Head of caudate nucleus (tissue), 42 donors: ENCODE measurements around the gene C17orf107.
A peak's percentile ranks its signal among the peaks of the same experiment; 100 is the strongest.

ENCODE experiments used
- DNase-seq, 42 donors: peaks; one replicate each; pipeline versions ENCODE4 v3.0.0 to v3.0.0-alpha.2; 2020 to 2021; ENCODE audit warnings: mixed read lengths in 7 of 42
- intact Hi-C: fragments of 100-400 bp; cut with DNase I; formaldehyde crosslinking; loops from one replicate; pipeline ENCODE4 v1.15.0; 2022

C17orf107 gene

DNA sequence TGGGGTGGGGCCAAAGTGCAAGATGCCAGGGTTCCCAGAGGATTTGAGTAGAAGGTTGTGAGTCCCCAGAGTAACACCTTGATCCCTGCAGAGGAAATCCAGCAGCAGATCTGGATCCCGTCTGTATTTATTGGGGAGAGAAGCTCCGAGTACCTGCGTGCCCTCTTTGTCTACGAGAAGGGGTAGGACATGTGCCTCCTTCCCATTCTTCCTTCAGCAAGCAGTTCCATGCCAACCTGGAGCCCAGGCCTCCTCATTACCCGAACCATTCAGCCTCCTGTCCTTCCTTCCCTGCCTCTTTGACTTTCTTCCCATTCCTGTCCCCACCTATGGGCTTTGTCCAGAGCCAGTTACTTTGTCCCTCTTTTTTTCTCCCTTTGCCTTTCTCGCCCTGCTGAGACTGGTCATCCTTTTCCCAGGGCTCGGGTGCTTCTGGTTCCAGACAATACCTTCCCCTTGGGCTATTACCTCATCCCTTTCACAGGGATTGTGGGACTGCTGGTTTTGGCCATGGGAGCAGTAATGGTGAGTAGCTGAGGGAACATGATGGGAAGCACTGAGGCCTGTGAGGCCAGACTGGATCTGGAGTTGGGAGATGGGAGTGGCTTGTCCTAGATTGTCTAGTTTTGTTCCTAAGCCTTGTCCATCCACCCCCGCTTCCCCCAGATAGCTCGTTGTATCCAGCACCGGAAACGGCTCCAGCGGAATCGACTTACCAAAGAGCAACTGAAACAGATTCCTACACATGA is 43.6 kb downstream of the C17orf107 start:
- DNase-seq: no peak
- intact Hi-C loops: no loop called here

DNA sequence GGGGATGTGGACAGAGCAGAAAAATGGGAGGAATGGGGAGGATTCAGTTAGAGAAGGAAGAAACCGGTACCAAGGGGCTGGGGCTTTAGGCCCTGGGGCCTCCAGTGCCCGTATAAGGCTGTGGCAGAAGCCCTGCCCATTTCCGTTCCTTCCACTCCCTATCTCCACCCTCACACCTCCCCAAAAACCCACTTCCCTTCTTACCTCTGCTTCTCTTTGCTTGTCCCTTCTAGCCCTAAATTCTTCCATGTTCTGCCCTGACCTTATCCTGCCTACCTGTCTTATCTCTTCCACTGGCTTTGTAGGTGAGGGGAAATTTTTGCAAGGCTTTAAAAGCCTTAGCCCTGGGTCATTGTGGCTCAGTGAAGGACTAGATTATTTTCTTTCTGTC is 44.8 kb downstream of the C17orf107 start:
- intact Hi-C loops: no loop called here

DNA sequence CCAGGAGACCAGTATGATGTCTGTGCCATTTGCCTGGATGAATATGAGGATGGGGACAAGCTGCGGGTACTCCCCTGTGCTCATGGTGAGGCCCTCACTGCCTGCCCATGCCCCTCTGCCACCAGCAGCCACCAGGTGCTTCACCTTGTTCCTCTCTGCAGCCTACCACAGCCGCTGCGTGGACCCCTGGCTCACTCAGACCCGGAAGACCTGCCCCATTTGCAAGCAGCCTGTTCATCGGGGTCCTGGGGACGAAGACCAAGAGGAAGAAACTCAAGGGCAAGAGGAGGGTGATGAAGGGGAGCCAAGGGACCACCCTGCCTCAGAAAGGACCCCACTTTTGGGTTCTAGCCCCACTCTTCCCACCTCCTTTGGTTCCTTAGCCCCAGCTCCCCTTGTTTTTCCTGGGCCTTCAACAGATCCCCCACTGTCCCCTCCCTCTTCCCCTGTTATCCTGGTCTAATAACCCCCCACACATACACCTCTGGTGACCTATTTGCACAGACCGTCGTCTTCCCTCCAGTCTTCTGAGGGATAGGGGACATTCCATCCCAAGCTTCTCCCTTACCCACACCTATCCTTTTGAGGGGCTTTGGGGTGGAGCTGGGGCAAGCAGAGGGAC is 45.3 kb downstream of the C17orf107 start:
- DNase-seq: no peak
- intact Hi-C loops: no loop called here

More for the DNA sequence above, 44.8 kb downstream of the C17orf107 start:
- DNase-seq: no peak

DNA sequence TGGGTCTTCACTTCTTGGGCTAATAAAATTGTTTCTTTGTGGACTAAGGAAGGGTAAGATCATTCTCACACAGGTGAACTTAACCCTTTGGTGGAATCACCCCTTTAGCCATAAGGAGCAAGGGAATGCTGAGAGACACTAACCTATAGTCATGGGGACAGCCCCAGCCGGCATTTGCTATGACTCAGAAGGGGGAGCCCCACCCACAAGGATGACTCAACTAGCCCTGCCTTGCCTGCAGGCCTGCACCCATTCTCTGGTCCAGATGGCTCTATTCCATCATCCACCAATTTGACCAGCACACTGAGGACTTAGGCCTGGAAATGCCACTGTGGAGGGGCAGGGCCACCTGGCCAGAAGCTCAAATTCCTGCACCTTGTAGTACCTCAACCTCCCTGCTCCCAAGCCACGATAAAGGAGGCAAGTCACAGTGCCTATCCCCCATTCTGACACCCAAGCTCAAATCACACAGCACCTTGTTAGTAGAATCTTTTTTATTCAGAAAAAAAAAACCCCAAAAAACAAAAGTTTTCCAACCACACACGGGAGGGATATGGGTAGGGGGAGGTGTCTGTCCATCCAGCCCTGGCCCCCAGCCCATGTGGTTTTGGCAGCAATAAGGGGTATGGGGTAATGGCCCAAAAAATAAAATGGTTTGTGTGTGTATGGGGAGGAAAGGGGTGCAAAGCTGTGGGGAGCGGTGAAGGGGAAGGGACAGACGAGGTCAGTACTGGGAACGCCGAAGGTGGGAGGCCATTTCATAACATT is 46.0 kb downstream of the C17orf107 start:
- intact Hi-C loops: no loop called here
- peak in 41 of 42 donors; percentile 31 to 92 (median 68) for DNase-seq

GRCh38 chr17:4945944-4946280 is 46.6 kb downstream of the C17orf107 start:
- DNase-seq: no peak
- intact Hi-C loops: no loop called here

DNA sequence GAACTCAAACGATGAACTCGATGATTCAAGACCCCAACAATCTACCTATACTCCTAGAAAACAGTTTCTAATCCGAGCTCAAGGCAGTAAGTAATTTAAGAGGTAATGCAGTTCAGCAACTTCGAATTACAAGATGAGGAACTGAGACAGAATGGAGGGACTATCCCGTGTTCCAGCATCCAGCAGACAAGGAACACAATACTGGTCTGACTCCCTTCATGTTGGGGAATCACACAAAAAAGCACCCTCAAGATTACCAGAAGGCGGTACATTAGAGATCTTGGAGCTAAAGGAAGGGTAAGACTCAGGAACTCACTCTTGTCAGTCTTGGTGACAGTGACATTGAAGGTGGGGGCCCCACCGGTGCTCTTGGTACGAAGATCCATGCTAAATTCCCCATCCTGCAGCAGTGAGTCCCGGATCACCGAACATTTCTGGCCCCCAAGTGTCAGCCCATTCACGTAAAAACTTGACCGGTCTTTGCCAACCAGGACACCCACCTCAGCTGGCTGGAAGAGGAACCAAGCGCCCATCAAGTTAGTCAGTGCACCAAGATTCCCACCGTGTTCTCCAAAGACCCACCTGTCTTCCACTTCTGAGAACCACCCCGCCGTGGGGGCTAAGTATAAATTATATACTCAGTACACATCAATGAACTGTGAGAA is 47.1 kb downstream of the C17orf107 start:
- no peak for DNase-seq
- intact Hi-C loops: no loop called here

DNA sequence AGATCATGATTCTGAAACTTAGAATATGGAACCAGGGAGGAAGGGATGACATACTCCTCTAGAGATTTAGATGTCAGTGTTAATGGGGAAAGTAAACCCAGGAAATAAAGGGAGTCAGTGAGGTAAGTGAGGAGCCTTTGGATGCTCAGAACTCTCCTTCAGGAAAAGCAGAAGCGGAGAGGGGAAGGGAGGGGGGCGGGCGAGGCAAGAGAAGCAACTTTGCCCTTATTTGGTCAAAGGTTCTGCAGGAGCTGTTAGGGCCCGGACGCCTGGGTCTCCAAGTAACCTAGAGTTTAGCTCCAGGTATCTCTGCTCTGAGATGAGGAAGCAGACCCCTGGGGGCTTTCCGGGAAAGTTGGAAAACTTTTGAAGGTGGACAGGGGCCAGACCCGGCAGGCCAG is 47.7 kb downstream of the C17orf107 start:
- DNase-seq: peak in 1 of 42 donors; percentile 18
- intact Hi-C loops: no loop called here

DNA sequence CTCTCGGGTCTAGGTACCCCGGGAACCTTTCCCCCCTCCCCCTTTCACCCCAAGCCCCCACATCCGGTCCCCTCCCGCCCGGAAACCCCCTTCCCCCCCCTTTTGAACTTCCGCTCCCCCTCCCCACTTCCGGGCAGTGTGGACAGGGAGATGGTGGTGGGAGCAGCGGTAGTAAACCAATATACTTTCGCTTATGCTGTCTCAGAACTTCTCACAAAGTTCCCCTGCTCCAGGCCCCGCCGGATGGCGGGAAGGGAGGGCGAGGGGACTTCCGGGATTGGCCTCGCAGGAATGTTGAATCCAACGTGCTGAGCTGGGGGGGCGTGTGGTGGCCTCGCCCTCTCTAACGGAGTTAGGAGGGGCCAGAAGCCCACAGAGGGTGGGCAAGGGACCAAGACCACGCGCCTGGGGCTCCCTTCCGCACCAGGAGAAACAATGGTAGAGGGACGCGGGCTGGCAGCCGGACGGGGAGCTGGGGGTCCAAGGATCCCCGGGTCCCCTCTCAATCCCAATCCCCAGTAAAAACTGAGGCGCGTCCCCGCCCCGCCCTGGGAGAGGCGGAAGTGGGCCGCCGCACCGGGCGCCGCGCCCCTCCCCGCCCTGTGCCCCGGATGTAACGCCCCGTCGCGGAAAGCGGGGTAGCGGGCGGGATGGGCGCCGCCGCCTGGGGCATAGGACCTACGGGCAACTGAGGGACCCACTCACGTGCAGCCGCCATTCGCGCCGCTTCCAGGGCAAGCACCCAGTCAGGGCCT is 48.3 kb downstream of the C17orf107 start:
- intact Hi-C loops: loop anchor here (2.0 kb wide), 1 partner anchor 19 kb away; the partner anchor contains the start of gene SPAG7
- DNase-seq: peak in 36 of 42 donors; percentile 19 to 81 (median 56)

DNA sequence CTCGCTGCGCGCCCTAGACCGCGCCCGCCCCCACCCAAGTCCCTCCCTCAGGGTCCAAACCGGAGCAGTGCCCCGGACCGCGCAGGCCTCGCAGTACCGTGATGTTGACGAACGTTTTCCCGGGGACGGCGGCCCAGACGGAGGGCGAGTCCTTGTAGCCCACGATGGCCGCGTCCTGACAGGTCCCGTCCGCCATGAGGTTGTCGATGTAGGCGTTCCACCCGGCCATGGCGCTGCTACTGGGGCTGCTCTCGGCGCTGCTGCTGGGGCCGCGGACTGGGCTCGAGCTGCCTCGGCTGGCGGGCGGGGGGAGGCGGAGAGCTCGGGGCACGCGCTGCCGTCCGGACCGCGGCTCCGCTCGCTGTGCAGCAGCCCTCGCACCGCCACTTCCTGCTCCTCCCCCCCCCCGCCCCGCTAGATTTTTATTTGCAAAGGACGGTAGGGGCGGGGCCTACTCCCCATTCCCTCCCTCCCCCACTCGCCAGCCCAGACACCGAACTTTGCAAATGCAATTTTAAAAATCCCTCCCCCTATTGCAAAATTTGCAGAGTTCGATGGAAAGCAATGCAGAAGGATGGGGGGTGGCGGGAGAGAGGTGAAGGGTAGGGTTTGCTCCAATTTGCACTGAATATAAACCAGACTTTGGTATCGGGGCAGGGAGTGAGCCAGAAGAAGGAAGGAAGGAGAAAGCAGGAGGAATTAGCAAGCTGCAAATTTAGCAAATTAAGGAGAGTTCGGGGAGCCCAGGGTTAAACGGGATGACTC is 49.0 kb downstream of the C17orf107 start, which contains the start of gene PFN1:
Gene PFN1 (minus strand): TSS at position 365 of the 765 bp plus-strand sequence. CDS start 136 bp downstream, at position 229.
- DNase-seq: peak; percentile 71 to 95 (median 86)
- intact Hi-C loops: loop anchor here (2.0 kb wide), 1 partner anchor 18 kb away; the partner anchor contains the start of gene SPAG7

- intact Hi-C loops: loop anchor here (2.0 kb wide), 1 partner anchor 18 kb away; the partner anchor contains the start of gene SPAG7
- peak in 41 of 42 donors; percentile 32 to 90 (median 80) for DNase-seq
Observed at GRCh38 chr17:4948931-4949320, 49.6 kb downstream of the C17orf107 start.

GRCh38 chr17:4949321-4950074 is 50.2 kb downstream of the C17orf107 start:
- DNase-seq: peak in 33 of 42 donors; percentile 26 to 79 (median 47)
- intact Hi-C loops: loop anchor here (2.0 kb wide), 1 partner anchor 17 kb away; the partner anchor contains the start of gene SPAG7

DNA sequence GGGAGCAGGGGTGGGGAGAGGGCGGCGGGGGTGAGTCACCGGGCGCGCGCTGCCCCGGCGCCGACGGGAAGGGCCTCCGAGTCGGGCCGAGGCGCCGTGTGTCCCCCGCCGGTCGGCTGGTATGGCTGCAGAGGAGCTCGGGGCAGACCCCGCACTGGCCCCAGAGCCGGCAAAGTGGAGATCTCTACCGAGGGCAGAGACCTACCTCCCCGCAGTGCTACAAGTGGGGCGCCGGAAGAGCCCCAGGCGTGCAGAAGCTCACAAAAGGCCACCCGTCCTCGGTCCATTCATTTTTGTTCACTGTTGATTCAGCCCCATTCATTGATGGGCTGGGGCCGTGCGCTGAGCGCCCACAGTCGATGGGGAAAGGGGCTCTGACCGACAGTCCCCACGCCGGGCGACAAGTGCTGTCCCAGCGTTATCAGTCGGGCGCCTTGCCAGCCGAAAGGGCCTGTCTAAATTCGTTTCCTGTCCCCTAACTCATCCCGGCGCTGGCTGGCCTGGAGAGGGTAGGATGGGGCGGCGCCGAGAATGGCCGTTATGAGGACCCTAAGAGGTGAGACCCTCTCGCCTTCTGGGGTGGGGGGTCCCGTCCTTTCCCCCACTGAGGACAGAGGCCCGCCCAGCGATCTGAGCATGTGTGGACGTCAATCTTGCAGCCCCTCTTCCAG is 50.9 kb downstream of the C17orf107 start:
- intact Hi-C loops: no loop called here
- peak in 4 of 42 donors; percentile 12 to 59 (median 38) for DNase-seq

DNA sequence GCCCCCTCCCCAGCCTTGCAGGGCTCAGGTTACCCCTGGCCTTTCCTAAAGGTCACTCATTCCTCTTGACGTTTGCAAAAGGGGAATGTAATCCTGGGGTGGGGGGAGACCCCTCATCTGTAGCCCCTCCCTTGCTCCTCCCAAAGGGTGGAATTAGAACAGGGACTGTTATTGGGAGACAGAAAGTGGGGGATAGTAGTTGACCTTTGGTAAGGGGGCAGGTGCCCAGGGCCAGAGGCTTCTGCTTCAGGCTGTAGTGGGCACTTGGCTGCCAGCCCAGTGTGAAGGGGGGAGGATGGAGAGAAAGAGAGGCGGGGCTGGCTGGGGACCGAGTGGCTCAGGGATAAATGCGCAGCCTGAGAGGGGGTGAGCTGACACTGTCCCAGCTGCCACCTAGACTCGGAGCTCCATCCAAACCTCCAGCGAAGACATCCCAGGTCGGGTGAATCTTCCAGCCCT is 51.4 kb downstream of the C17orf107 start, which contains the start of gene ENO3:
Gene ENO3 (plus strand): TSS at position 374 of the 459 bp plus-strand sequence. CDS start 711 bp downstream, outside the sequence.
- intact Hi-C loops: no loop called here
- DNase-seq: no peak

GRCh38 chr17:4951486-4951885 is 52.1 kb downstream of the C17orf107 start:
- intact Hi-C loops: no loop called here

More at GRCh38 chr17:4951486-4951885, 52.1 kb downstream of the C17orf107 start:
- DNase-seq: no peak
